NCI-H460 (cell line): ENCODE results near the gene PLCB1. TPM values are rescaled to one million over a fixed set of nuclear protein-coding genes. Genes with fewer than 3 reads are reported as not detected.
"Not testable (repeated sequence)": the region's sequence is repeated elsewhere in the genome, so short reads cannot be mapped to it uniquely, and the experiment has no call there.

Source experiments
- DNase-seq: peaks from one replicate; pipeline ENCODE4 v3.0.0-alpha.2; 2016; ENCODE audit warnings: low read depth; ENCODE audit errors: extremely low read depth
- total RNA-seq: library from RNA; depleted of rRNA; stranded (reverse); fragments of >200 nt; shearing (Covaris generic); gene quantifications from 2 replicates; pipeline ENCODE4 v1.2.3, GENCODE V29; 2014

Gene PLCB1
- total RNA-seq, 1 experiment from 2014 or later: 74.0 TPM

- DNase-seq: no peak
Observed at GRCh38 chr20:8328189-8328588, 196.1 kb downstream of the PLCB1 start.

- no peak for DNase-seq
Observed at GRCh38 chr20:8330319-8330784, 198.3 kb downstream of the PLCB1 start.

- no peak for DNase-seq
Observed at GRCh38 chr20:8330785-8331695, 199.0 kb downstream of the PLCB1 start.

- no peak for DNase-seq
Observed at GRCh38 chr20:8331740-8332412, 199.8 kb downstream of the PLCB1 start.

- no peak for DNase-seq
Observed at GRCh38 chr20:8334641-8335040, 202.6 kb downstream of the PLCB1 start.

GRCh38 chr20:8335059-8335458 lies 203.0 kb downstream of the PLCB1 start:
- no peak for DNase-seq

- no peak for DNase-seq
Observed at GRCh38 chr20:8335495-8336195, 203.6 kb downstream of the PLCB1 start.

GRCh38 chr20:8339349-8339748 lies 207.3 kb downstream of the PLCB1 start:
- DNase-seq: no peak

GRCh38 chr20:8342391-8342790 lies 210.3 kb downstream of the PLCB1 start:
- DNase-seq: no peak

GRCh38 chr20:8344106-8344505 lies 212.0 kb downstream of the PLCB1 start:
- DNase-seq: no peak

- no peak for DNase-seq
Observed at GRCh38 chr20:8344631-8345030, 212.6 kb downstream of the PLCB1 start.

- DNase-seq: no peak
Observed at GRCh38 chr20:8346700-8347270, 214.7 kb downstream of the PLCB1 start.

- DNase-seq: not testable (repeated sequence)
Observed at GRCh38 chr20:8350225-8350624, 218.2 kb downstream of the PLCB1 start.

- no peak for DNase-seq
Observed at GRCh38 chr20:8352486-8352885, 220.4 kb downstream of the PLCB1 start.

- no peak for DNase-seq
Observed at GRCh38 chr20:8353512-8353911, 221.4 kb downstream of the PLCB1 start.

GRCh38 chr20:8355453-8355852 lies 223.4 kb downstream of the PLCB1 start:
- no peak for DNase-seq

- DNase-seq: no peak
Observed at GRCh38 chr20:8356806-8357205, 224.7 kb downstream of the PLCB1 start.

GRCh38 chr20:8357703-8358102 lies 225.6 kb downstream of the PLCB1 start:
- no peak for DNase-seq

GRCh38 chr20:8360035-8360434 lies 228.0 kb downstream of the PLCB1 start:
- no peak for DNase-seq

- DNase-seq: no peak
Observed at GRCh38 chr20:8361006-8361652, 229.1 kb downstream of the PLCB1 start.
